Measurements from ENCODE around the gene KCNIP3. TPM values are rescaled to one million over a fixed set of nuclear protein-coding genes. Genes with fewer than 3 reads are reported as not detected.

Gene KCNIP3
- total and polyA plus RNA-seq, 4 donors: 0.26 to 1.1 (median 0.62) TPM

DNA sequence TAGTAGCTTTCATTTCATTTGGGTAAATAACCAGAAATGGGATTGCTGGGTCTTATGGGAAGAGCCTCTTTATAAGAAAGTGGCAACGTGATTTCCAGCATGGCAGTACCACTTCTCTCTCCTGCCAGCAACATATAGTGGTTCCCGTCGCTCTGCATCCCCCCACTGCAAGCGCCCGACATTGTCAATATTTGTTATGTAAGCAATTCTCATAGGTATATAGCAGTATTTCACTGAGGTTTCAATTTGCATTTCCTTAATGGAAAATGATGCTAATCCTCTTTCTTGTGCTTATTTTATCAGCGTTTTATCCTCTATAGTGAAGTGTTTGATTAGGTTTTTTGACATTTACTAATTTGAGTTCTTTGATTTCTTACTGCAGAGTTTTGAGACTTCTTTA is 69.4 kb downstream of the KCNIP3 start:
- H3K4me3 ChIP-seq (ENCODE audit: low read depth in 1 of 3, low read length in 3 of 3): no peak overlapping the region
- TF ChIP-seq RXRA (IDR thresholded peaks at IDR 0.05) (no peak), NR2F2 (IDR thresholded peaks at IDR 0.05) (no peak), FOXA2 (IDR thresholded peaks at IDR 0.05) (no peak), TAF1 (conservative IDR thresholded peaks at IDR 0.05) (no peak), SP1 (IDR thresholded peaks at IDR 0.05) (no peak), HNF4G (IDR thresholded peaks at IDR 0.05) (no peak), RAD21 (IDR thresholded peaks at IDR 0.05) (no peak), EGR1 (IDR thresholded peaks at IDR 0.05; ENCODE audit: low read depth in 2 of 2) (no peak), FOXA1 (IDR thresholded peaks at IDR 0.05) (no peak), JUND (IDR thresholded peaks at IDR 0.05) (no peak), GABPA (IDR thresholded peaks at IDR 0.05 in 1 of 2, conservative IDR thresholded peaks at IDR 0.05 in 1 of 2) (no peak), HNF4A (conservative IDR thresholded peaks at IDR 0.05) (no peak)
- TF ChIP-seq, protein P1, sequence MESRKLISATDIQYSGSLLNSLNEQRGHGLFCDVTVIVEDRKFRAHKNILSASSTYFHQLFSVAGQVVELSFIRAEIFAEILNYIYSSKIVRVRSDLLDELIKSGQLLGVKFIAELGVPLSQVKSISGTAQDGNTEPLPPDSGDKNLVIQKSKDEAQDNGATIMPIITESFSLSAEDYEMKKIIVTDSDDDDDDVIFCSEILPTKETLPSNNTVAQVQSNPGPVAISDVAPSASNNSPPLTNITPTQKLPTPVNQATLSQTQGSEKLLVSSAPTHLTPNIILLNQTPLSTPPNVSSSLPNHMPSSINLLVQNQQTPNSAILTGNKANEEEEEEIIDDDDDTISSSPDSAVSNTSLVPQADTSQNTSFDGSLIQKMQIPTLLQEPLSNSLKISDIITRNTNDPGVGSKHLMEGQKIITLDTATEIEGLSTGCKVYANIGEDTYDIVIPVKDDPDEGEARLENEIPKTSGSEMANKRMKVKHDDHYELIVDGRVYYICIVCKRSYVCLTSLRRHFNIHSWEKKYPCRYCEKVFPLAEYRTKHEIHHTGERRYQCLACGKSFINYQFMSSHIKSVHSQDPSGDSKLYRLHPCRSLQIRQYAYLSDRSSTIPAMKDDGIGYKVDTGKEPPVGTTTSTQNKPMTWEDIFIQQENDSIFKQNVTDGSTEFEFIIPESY (IDR thresholded peaks at IDR 0.05): no peak
- TF ChIP-seq, protein P2, sequence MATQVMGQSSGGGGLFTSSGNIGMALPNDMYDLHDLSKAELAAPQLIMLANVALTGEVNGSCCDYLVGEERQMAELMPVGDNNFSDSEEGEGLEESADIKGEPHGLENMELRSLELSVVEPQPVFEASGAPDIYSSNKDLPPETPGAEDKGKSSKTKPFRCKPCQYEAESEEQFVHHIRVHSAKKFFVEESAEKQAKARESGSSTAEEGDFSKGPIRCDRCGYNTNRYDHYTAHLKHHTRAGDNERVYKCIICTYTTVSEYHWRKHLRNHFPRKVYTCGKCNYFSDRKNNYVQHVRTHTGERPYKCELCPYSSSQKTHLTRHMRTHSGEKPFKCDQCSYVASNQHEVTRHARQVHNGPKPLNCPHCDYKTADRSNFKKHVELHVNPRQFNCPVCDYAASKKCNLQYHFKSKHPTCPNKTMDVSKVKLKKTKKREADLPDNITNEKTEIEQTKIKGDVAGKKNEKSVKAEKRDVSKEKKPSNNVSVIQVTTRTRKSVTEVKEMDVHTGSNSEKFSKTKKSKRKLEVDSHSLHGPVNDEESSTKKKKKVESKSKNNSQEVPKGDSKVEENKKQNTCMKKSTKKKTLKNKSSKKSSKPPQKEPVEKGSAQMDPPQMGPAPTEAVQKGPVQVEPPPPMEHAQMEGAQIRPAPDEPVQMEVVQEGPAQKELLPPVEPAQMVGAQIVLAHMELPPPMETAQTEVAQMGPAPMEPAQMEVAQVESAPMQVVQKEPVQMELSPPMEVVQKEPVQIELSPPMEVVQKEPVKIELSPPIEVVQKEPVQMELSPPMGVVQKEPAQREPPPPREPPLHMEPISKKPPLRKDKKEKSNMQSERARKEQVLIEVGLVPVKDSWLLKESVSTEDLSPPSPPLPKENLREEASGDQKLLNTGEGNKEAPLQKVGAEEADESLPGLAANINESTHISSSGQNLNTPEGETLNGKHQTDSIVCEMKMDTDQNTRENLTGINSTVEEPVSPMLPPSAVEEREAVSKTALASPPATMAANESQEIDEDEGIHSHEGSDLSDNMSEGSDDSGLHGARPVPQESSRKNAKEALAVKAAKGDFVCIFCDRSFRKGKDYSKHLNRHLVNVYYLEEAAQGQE (IDR thresholded peaks at IDR 0.05): no peak
- TF ChIP-seq, protein P3, sequence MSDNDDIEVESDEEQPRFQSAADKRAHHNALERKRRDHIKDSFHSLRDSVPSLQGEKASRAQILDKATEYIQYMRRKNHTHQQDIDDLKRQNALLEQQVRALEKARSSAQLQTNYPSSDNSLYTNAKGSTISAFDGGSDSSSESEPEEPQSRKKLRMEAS (IDR thresholded peaks at IDR 0.05): no peak
- TF ChIP-seq, protein P4, sequence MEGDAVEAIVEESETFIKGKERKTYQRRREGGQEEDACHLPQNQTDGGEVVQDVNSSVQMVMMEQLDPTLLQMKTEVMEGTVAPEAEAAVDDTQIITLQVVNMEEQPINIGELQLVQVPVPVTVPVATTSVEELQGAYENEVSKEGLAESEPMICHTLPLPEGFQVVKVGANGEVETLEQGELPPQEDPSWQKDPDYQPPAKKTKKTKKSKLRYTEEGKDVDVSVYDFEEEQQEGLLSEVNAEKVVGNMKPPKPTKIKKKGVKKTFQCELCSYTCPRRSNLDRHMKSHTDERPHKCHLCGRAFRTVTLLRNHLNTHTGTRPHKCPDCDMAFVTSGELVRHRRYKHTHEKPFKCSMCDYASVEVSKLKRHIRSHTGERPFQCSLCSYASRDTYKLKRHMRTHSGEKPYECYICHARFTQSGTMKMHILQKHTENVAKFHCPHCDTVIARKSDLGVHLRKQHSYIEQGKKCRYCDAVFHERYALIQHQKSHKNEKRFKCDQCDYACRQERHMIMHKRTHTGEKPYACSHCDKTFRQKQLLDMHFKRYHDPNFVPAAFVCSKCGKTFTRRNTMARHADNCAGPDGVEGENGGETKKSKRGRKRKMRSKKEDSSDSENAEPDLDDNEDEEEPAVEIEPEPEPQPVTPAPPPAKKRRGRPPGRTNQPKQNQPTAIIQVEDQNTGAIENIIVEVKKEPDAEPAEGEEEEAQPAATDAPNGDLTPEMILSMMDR (IDR thresholded peaks at IDR 0.05; ENCODE audit: low read depth, low read length, missing input control): no peak
- TF ChIP-seq, protein P5, sequence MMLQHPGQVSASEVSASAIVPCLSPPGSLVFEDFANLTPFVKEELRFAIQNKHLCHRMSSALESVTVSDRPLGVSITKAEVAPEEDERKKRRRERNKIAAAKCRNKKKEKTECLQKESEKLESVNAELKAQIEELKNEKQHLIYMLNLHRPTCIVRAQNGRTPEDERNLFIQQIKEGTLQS (IDR thresholded peaks at IDR 0.05): no peak
- H3K9ac ChIP-seq (ENCODE audit: low read depth in 1 of 2, low read length in 2 of 2): no peak overlapping the region
- no peak for DNase-seq (ENCODE audit: low spot score)
- no peaks in the 10 kb centered on the region for H3K4me1 ChIP-seq (ENCODE audit: control insufficient read depth in 4 of 4, insufficient read depth in 4 of 4, low read length in 3 of 4)
- no peaks in the 10 kb centered on the region for H3K9me3 ChIP-seq (ENCODE audit: control insufficient read depth in 4 of 4, low read length in 3 of 4)
- H3K27ac ChIP-seq (ENCODE audit: low read depth in 1 of 2, low read length in 2 of 2): no peak overlapping the region
- H3K27me3 ChIP-seq (ENCODE audit: control insufficient read depth in 4 of 4, insufficient read depth in 4 of 4, low read length in 3 of 4): no peaks in the 10 kb centered on the region
- H3K36me3 ChIP-seq (ENCODE audit: control insufficient read depth in 4 of 4, insufficient read depth in 3 of 4, low read depth in 1 of 4, low read length in 3 of 4): no peaks in the 10 kb centered on the region
- WGBS: 59% methylated on average over 6 of the region's 6 CpGs

Measured in liver (tissue), 9 donors.